C4-2B (cell line): ENCODE results near the gene HSPBP1.
A peak's percentile ranks its signal among the peaks of the same experiment; 100 is the strongest.

Experiments used
- H3K27ac ChIP-seq: fragments of 450-650 bp; 2 replicates; pipeline ENCODE4 v1.5.1; 2017
- ZFX ChIP-seq: fragments of 450-650 bp; IDR thresholded peaks from 2 replicates; pipeline ENCODE4 v1.6.1; 2017
- TF ChIP-seq, protein P1 (sequence below): fragments of 450-650 bp; conservative IDR thresholded peaks from 2 replicates; pipeline ENCODE4 v1.5.1; 2017; ENCODE audit warnings: mild to moderate bottlenecking

Gene HSPBP1

DNA sequence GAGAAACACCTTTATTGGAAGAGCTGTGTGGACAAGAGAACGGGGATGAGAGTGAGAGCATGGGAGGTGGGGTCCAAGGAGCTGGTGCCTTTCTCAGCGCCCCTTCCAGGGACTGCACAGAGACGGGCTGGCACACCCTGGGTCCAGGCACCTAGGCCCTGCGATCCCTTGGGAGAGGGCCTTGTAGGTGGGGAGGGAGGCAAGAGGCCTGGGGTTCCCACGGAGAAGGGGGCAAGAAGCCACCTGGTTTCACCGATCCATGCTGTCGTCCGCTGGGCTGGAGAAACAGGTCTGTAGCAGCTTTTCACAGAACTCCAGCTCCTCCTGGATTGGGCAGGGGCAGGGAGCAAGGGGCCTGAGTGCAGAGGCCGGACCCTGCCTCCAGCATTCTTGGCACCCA is 17.6 kb downstream of the HSPBP1 start:
- TF ChIP-seq, protein P1, sequence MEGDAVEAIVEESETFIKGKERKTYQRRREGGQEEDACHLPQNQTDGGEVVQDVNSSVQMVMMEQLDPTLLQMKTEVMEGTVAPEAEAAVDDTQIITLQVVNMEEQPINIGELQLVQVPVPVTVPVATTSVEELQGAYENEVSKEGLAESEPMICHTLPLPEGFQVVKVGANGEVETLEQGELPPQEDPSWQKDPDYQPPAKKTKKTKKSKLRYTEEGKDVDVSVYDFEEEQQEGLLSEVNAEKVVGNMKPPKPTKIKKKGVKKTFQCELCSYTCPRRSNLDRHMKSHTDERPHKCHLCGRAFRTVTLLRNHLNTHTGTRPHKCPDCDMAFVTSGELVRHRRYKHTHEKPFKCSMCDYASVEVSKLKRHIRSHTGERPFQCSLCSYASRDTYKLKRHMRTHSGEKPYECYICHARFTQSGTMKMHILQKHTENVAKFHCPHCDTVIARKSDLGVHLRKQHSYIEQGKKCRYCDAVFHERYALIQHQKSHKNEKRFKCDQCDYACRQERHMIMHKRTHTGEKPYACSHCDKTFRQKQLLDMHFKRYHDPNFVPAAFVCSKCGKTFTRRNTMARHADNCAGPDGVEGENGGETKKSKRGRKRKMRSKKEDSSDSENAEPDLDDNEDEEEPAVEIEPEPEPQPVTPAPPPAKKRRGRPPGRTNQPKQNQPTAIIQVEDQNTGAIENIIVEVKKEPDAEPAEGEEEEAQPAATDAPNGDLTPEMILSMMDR = no peak
- TF ChIP-seq ZFX = no peak
- H3K27ac ChIP-seq = no peak overlapping the region

DNA sequence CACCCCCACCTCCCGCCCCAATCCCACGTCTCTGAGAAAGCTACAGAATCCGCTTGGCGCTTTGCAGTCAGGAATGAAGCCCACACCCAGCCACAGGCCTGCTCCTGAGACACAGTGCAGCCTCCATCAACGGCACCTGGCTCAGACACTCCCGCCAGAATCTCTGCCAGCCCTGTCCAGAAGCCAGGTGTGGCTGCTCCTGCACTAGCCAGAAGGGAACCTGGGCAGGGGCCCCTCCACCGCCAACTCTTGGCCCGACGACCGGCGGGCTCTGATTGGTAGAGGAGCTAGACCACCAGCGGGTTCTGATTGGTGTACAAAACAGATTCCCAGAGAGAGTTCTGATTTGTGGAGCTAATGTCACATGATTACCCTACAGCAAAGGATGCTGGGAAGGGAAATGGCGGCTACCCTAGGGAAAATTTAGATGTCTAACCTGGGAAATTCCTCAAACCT is 18.2 kb downstream of the HSPBP1 start:
- TF ChIP-seq ZFX = no peak
- TF ChIP-seq, protein P1 = no peak
- H3K27ac ChIP-seq = no peak overlapping the region

DNA sequence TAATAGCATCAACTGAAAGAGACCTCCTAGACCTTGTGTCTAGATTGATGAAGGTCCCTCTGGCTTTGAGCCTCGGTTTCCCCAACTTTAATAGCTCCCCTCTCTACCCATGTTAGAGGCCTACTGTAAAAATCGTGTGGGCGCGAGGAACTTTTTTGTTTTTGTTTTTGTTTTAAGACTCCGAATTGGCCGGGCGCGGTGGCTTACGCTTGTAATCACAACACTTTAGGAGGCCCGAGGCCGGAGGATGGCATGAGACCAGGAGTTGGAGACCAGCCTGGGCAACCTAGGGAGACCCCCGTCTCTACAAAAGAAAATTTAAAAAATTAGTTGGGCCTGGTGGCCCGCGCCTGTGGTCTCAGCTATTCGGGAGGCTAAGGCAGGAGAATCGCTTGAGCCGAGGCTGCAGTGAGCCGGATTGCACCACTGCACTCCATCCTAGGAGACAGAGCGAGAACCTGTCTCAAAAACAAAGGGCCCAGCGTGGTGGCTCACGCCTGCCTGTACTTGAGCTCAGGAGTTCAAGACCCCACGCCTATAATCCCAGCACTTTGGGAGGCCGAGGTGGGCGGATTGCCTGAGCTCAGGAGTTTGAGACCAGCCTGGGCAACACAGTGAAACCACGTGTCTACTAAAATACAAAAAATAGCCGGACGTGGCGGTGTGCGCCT is 20.2 kb downstream of the HSPBP1 start:
- H3K27ac ChIP-seq = peak overlapping the region; percentile 93
- TF ChIP-seq ZFX = peak; percentile 13; the same call in 1 of the 2 replicates
- TF ChIP-seq, protein P1 = no peak

DNA sequence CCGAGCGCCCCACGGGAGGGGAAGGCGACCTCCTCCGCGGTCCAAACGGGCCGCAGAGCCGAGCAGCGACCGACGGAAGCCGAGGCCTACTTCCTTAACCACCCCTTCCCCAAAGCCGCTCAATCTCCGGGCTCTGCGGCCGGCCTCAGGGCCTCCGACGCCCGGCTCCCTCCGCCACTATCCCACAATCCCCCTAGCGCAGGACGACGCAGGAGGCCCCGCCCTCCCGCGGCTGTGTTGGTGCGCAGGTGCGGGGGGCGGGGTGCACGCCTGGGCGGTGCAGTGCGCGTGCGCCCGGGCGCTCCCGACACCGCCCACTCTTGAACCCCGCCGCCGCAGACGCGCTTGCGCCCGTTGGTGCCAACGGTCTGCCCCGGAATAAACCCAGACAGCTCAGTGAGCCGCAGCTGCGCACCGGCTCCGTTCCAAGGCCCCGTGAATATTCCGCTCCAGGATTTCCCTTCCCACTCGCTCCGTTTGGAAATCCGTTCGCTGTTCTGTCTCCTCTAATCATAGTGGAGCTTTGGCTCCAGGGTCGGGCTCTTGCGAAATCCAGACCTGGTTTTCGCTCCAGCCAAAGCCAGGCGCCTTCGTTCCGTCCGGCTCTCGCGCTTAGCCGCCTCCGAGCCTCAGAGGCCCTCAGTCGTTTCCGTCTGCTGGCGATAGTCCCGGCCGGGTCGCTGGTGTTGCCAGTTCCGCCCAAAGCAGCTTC is 20.9 kb downstream of the HSPBP1 start, which contains the start of gene PPP6R1:
PPP6R1 (minus strand) TSS at position 190 of the 712 bp plus-strand sequence. CDS start 11,914 bp downstream, outside the sequence.
- H3K27ac ChIP-seq = peak within 1 kb of the TSS; percentile 93
- TF ChIP-seq ZFX = peak; percentile 89; the same call in 1 of the 2 replicates
- TF ChIP-seq, protein P1 = no peak

DNA sequence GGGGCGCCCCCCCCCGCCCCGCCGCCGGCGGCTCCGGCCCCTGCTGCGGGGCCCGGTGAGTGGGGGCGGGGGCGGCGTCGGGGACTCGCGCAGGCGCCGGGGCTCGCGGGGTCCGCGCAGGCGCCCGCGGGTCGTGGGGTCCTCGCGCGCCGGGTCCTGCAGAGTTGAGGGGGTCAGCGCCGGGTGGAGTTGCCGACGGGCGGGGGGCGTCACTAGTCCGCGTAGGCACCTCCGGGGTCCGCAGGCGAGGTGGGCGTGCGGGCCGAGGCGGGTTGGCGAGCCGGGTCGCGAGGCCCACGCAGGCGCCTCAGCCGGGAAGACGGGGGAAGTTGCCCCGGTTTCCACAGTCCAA is 21.5 kb downstream of the HSPBP1 start:
- TF ChIP-seq, protein P1 = no peak
- TF ChIP-seq ZFX = no peak
- H3K27ac ChIP-seq = peak overlapping the region; percentile 93

DNA sequence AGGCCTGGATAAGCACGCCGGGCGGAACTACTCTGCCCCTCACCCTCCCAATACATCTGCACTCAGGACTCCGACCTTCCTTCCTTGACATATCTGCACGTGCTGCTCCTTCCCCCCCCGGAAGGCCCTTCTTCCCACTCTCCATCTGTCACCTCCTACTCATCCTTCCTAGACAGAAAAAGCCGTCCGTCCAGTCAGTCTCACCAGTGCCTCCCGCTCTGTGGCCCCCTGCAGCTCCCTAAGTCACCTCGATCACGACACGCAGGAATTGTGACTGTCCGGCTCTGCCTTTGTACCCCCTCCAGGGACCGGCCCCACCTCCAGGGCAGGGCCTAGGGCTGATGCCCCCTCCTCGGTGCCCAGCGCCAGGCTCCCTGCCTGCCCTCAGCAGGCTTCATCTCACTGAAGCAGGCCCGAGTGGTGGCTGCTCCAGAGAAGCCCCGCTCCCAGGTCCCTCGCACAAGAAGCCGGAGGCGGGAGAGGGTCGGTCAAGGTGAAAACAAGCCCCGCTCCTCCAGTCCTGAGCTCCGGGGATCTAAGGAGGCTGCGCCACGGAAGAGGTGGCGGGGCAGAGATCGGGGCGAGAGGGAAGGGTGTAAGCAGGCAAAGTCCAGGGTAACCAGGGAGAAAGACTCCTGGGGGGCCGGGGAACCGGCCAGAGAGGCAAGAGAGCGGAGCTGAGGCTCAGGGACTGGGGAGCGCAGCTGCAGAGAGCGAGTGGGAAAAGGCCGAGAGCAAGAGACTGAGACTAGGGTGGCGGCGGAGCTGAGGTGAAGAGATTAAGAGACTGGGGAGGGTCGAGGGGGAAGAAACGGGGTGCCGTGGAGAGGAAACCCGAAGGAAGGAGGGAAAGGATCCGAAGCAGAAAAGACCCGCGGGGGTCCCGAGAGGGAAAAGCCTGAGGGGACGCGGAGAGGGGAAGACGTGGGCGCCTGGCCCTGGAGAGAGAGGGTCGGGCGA is 22.2 kb downstream of the HSPBP1 start:
- H3K27ac ChIP-seq = peak overlapping the region; percentile 93
- TF ChIP-seq, protein P1 = no peak
- TF ChIP-seq ZFX = no peak
